GM21619 (cell line): ENCODE measurements around the gene NPTXR.

ENCODE experiments used
- ATAC-seq: cut with Tn5 transposase; IDR thresholded peaks from one replicate; pipeline ENCODE4 v1.9.1; 2021; ENCODE audit not compliant: unreplicated experiment

Gene NPTXR

GRCh38 chr22:38799265-38800002 is 44.4 kb downstream of the NPTXR start:
- no peak for ATAC-seq

GRCh38 chr22:38798496-38798895 is 45.3 kb downstream of the NPTXR start:
- no peak for ATAC-seq

DNA sequence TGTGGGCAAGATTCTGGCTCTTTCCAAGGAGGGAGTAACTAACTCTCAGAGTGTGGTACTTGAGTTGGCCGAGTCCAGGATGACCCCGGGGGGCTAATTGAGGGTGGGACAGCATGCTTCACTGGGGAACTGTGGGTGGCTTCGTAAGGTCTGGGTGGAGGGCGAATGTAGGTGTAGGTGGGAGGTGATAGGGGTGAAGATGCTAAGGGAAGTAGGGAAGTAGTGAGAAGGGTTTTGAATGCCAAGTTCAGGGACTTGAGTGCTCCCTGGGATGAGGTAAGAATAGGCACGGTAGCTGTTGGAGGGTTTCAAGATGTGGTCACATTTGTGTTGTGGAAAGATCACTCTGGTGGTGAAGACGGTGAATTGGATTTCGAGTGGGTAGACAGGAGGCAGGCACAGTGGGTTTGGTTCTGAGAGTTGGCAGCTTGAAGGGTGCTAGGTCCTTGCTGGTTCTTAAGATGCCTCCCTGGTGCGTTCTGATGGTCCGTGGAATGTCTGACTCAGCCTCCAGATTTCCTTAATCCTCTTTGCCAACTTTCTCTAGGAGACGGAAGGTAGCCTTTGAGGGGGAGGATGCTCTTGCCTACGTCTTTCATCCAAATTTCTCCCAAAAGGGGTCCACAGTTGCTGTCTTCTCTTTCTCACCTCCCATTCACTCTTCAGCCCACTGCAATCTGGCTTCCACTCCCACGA is 47.4 kb downstream of the NPTXR start:
- ATAC-seq = no peak

DNA sequence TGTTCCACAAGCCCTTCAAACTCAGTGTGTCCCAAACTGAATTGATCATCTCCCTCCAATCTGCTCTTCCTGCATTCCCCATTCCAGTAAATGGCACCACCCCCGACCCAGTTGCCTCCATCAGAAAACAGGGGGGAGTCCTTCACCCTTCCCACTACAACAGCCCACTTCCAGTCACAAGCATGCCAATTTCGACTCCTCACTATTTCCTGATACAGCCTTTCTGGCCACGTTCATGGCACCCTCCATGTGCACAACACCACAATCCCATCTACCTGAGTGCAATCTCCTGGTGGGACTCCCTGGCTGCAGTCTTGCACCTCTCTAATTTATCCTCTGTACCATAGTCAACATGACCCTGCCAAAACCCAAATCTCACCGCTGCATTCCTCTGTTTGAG is 48.3 kb downstream of the NPTXR start:
- ATAC-seq = no peak

DNA sequence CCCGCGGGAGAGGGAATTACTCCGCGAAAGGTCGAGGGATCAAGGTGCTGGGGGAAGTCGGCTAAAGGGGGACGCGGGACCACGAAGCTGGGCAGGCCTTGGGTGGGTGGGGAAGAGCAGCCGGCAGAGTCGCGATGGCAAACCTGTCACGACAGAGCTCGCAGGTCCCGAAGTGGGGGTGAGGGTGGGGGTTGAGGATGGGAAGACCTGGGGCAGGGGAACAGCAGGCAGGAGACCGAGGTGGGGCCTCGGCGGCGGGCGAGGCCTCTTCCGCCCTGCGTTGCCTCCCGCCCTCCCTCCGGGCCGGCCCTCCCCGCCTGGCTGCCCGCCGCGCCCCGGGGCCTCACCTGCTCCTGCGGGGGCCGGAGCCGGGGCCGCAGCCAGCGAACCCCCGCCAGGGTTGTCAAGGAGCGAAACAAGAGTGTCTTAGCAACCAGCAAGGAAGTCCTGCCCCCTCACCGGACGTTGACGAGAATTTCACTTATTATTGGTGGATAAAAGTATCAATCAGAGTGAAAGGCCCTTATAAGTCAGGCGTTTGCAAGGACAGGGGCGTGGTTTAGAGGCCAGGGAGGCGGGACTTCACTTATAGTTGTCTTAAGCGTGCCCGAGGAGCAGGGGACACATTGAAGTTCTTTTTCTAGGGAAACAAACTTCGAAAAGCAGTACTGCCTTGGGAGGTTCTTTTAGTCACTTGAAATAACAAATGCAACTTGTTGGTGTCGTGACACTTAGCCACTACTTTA is 49.9 kb downstream of the NPTXR start, which contains the start of gene DNAL4:
DNAL4 (minus strand) TSS at position 423 of the 746 bp plus-strand sequence. CDS start 11,412 bp downstream, outside the sequence.
- ATAC-seq = peak; percentile 92

GRCh38 chr22:38793317-38793716 is 50.5 kb downstream of the NPTXR start:
- ATAC-seq = no peak

GRCh38 chr22:38792833-38793232 is 51.0 kb downstream of the NPTXR start:
- ATAC-seq = no peak

GRCh38 chr22:38789606-38790005 is 54.2 kb downstream of the NPTXR start:
- ATAC-seq = no peak

DNA sequence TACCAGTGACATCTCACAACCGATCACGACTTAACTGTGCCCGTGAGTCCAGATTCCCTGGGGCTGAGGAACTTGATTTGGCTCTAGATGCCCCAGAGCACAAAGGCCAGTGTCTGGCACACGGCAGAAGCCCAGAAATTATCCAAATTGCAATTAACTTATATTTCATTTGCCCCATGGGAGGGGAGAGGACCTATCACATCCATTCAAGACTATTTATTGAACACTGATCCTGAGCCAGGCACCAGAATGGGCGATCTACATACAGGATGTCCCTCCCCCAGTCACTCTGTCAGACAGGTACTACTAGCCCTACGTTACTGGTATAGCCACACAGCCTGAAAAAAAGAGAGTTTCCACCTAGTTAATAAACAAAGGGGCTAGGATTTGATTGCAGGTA is 55.0 kb downstream of the NPTXR start:
- ATAC-seq = no peak

DNA sequence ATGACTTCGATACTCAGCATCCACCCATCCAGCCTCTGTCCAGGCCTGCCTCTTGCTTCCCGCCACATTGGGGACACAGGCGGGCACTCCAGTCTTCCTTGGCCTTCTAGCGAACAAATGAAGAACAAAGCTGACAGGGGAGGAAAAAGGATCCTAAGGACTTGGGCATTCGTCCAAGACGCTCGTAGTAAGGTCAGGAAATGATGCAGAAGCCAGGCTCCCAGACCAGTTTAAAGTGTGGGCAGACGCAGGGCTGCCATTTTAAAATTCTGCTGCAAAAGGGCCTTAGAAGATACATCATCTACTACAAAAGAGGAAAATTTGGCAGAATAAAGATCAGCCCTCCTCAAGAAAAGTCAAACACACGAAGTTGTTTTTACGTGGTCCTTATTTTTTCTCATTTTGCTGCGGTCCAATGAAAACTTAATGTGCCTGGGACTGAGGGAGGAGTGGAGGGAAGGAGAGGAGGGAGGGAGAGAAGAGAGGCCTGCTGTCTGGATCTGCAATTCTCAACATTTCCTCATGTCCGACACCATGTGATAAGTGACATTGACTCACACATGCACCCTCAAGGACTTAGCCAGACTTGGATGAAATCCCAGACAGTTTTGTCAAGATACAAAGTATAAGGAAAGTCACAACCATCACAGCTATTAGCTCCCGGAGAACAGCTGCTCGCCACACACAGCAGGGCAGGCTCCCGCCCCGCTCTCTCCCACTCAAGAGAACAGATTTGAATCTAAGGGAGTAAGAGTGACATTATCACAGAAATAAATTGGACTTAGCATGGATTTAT is 55.6 kb downstream of the NPTXR start:
- ATAC-seq = no peak

GRCh38 chr22:38786631-38787030 is 57.2 kb downstream of the NPTXR start:
- no peak for ATAC-seq

DNA sequence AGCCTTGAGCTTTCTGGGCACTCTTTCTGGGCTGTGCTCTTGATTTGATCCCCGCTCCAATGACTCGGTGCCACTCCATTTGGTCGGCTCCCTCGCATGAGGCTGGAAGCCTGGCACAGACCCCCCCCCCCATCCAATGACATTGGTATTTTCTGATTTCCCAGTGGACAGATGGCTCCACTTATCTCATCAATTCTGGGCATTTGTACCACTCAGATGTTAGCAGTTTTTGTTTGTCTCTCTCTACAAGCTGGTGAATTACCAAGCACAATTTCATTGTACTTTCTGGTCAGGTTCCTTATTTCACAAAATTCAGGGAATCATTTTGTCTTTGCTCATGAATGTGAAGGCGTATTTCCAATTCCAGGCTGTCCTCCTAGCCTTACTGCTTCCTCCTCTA is 59.0 kb downstream of the NPTXR start:
- ATAC-seq = no peak

GRCh38 chr22:38784035-38784434 is 59.8 kb downstream of the NPTXR start:
- ATAC-seq = no peak

DNA sequence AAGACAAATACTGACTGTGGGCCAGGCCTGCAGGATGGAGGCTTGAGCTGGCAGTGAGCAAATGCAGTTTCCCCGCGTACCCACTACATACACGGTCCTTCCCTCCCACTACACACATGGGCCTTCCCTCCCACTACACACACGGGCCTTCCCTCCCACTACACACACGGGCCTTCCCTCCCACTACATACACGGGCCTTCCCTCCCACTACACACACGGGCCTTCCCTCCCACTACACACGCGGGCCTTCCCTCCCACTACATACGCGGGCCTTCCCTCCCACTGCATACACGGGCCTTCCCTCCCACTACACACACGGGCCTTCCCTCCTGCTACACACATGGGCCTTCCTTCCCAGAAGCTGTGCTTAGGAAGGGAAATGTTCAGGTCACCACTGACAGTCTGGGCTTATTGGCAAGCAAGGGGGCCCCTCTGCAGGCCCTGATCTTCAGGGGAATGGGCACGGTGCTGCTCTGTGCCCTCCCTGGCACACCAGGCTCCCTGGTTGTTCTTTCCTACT is 60.7 kb downstream of the NPTXR start:
- no peak for ATAC-seq

GRCh38 chr22:38782402-38783094 is 61.3 kb downstream of the NPTXR start:
- ATAC-seq = no peak

GRCh38 chr22:38781033-38781432 is 62.8 kb downstream of the NPTXR start:
- no peak for ATAC-seq

GRCh38 chr22:38777087-38777671 is 66.6 kb downstream of the NPTXR start:
- ATAC-seq = no peak

- no peak for ATAC-seq
These were observed 67.7 kb downstream of the NPTXR start for GRCh38 chr22:38776086-38776485.

DNA sequence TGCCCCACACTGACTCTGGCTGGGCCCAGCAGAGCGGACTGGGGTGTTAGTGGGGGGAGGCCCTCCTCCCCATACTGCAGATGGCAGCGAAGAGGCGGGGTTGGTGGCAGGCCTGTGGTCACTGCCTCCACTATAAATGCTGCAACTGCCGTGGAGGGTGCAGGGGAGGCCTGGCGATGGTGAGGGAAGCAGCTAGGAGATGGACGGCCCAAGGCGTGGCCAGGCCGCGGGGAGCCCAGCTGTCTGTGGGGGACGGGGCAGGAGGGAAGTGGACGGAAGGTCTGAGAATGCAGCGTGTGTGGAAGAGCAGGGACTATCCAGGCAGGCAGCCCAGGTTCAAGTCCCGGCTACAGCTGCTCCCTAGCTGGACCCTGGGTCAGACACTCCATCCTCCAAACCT is 68.2 kb downstream of the NPTXR start:
- ATAC-seq = no peak
